Cortex of kidney (tissue), 1 donor: Measurements from ENCODE around the gene RABIF.
A peak's percentile ranks its signal among the peaks of the same experiment; 100 is the strongest.

ENCODE experiments used
- DNase-seq: peaks from one replicate; lab custom pipeline; 2025; lab: John Stamatoyannopoulos, UW

Gene RABIF

GRCh38 chr1:202873026-202873425, 15.9 kb downstream of the RABIF start:
- DNase-seq = no peak

- DNase-seq = no peak
Observed at GRCh38 chr1:202871367-202871766, 17.6 kb downstream of the RABIF start.

GRCh38 chr1:202862679-202863560, 26.0 kb downstream of the RABIF start:
- no peak for DNase-seq

- DNase-seq = peak; percentile 51
Observed at GRCh38 chr1:202861420-202862132, 27.4 kb downstream of the RABIF start.

- DNase-seq = no peak
Observed at GRCh38 chr1:202860744-202861419, 28.1 kb downstream of the RABIF start.

GRCh38 chr1:202858789-202859414, 30.0 kb downstream of the RABIF start:
- DNase-seq = no peak

- DNase-seq = no peak
Observed at GRCh38 chr1:202858331-202858730, 30.6 kb downstream of the RABIF start.

- no peak for DNase-seq
Observed at GRCh38 chr1:202857136-202857610, 31.8 kb downstream of the RABIF start.

- DNase-seq = no peak
Observed at GRCh38 chr1:202856014-202856413, 32.9 kb downstream of the RABIF start.

GRCh38 chr1:202854787-202855186, 34.2 kb downstream of the RABIF start:
- DNase-seq = no peak

- no peak for DNase-seq
Observed at GRCh38 chr1:202852163-202852904, 36.6 kb downstream of the RABIF start.

- DNase-seq = no peak
Observed at GRCh38 chr1:202850593-202851362, 38.2 kb downstream of the RABIF start.

GRCh38 chr1:202848191-202848542, 40.8 kb downstream of the RABIF start:
- no peak for DNase-seq

- no peak for DNase-seq
Observed at GRCh38 chr1:202844935-202845334, 44.0 kb downstream of the RABIF start.

- no peak for DNase-seq
Observed at GRCh38 chr1:202844259-202844658, 44.7 kb downstream of the RABIF start.

GRCh38 chr1:202843081-202843480, 45.9 kb downstream of the RABIF start:
- DNase-seq = no peak

GRCh38 chr1:202837746-202838262, 51.1 kb downstream of the RABIF start:
- no peak for DNase-seq

- DNase-seq = no peak
Observed at GRCh38 chr1:202836623-202837403, 52.1 kb downstream of the RABIF start.

- DNase-seq = no peak
Observed at GRCh38 chr1:202835548-202836072, 53.3 kb downstream of the RABIF start.
